GM12878 (cell line): Measurements from ENCODE around the gene MDM1. TPM values are rescaled to one million over a fixed set of nuclear protein-coding genes. Genes with fewer than 3 reads are reported as not detected.

Source experiments
- ATAC-seq: fragments of 200-7000 bp; cut with Tn5 transposase; 3 replicates; pipeline ENCODE4 v1.9.1; 2020; ENCODE audit warnings: mild to moderate bottlenecking, moderate library complexity
- BruUV-seq: library from RNA; stranded (reverse); fragments of 400-500 nt; replicated peaks from 2 replicates; lab custom pipeline; 2021; lab: Mats Ljungman, UMichigan
- CTCF ChIA-PET: fragments of 300-600 bp; sonication (Branson Sonifier 250); formaldehyde crosslinking; extraction: SDS; loops from one replicate; lab custom pipeline; 2021; ENCODE audit warnings: inconsistent platforms; lab: Yijun Ruan, JAX
- POLR2A ChIA-PET: fragments of 350-600 bp; formaldehyde crosslinking; extraction: SDS; loops from one replicate; lab custom pipeline; 2021; ENCODE audit warnings: inconsistent platforms; lab: Charles Lee
- RAD21 ChIA-PET: fragments of 300-600 bp; sonication (Branson Sonifier 250); formaldehyde crosslinking; loops from one replicate; lab custom pipeline; 2023; ENCODE audit warnings: antibody characterized with exemption; ENCODE audit not compliant: unreplicated experiment; lab: Charles Lee
- SMC1A ChIA-PET: fragments of 300-600 bp; sonication (Branson Sonifier 250); formaldehyde crosslinking; loops from one replicate; lab custom pipeline; 2023; ENCODE audit not compliant: unreplicated experiment, uncharacterized antibody; lab: Charles Lee
- DNase-seq: peaks from one replicate; pipeline ENCODE4 v3.0.0-alpha.2; 2011; ENCODE audit warnings: low read depth, low spot score
- FAIRE-seq: peaks from 3 replicates; lab custom pipeline; 2011; peaks lifted over from hg19 to GRCh38; lab: Jason Lieb, UNC
- H2AFZ ChIP-seq: 2 replicates; pipeline ENCODE4 v1.6.0; 2011; ENCODE audit warnings: low read depth, low read length, control low read depth; ENCODE audit not compliant: control insufficient read depth
- H3K27ac ChIP-seq: 2 replicates; pipeline ENCODE4 v1.5.1; 2011; ENCODE audit warnings: control low read depth; ENCODE audit not compliant: control insufficient read depth, insufficient read depth
- H3K27me3 ChIP-seq, 2 experiments: replicated peaks in 1 of 2; 2 replicates each; pipeline versions ENCODE4 v1.6.0 to v1.6.1; 2011; ENCODE audit warnings: low read length in 1 of 2; ENCODE audit not compliant: control insufficient read depth in 2 of 2, insufficient read depth in 2 of 2
- H3K36me3 ChIP-seq, 2 experiments: 2 replicates each; pipeline ENCODE4 v1.5.1; 2011; ENCODE audit warnings: low read length in 1 of 2; ENCODE audit not compliant: control insufficient read depth in 2 of 2, insufficient read depth in 2 of 2
- H3K4me1 ChIP-seq: 2 replicates; pipeline ENCODE4 v1.6.1; 2011; ENCODE audit warnings: mild to moderate bottlenecking, low read length, moderate library complexity, mixed read lengths; ENCODE audit not compliant: control insufficient read depth, insufficient read depth
- H3K4me2 ChIP-seq: 2 replicates; pipeline ENCODE4 v1.6.0; 2011; ENCODE audit warnings: control low read depth; ENCODE audit not compliant: control insufficient read depth, insufficient read depth
- H3K4me3 ChIP-seq: fragments of 200-600 bp; sonication (generic); 2 replicates; pipeline ENCODE4 v1.5.1; 2016
- H3K79me2 ChIP-seq: 2 replicates; pipeline ENCODE4 v1.6.0; 2011; ENCODE audit warnings: low read length; ENCODE audit not compliant: control insufficient read depth, insufficient read depth
- H3K9ac ChIP-seq: 2 replicates; pipeline ENCODE4 v1.8.0; 2011; ENCODE audit warnings: low read length, control low read depth, mixed read lengths; ENCODE audit not compliant: control insufficient read depth, insufficient read depth
- H3K9me3 ChIP-seq: replicated peaks from 3 replicates; pipeline ENCODE4 v1.5.1; 2011; ENCODE audit warnings: mild to moderate bottlenecking, low read length; ENCODE audit not compliant: control insufficient read depth, insufficient read depth
- H4K20me1 ChIP-seq: 2 replicates; pipeline ENCODE4 v1.6.0; 2011; ENCODE audit not compliant: control insufficient read depth, insufficient read depth
- ASH2L ChIP-seq: fragments of 300-600, 200-600 bp; sonication (generic); IDR thresholded peaks from 2 replicates; pipeline ENCODE4 v1.6.1; 2017; ENCODE audit warnings: low read depth, mild to moderate bottlenecking, borderline replicate concordance
- CBX5 ChIP-seq: sonication (generic); IDR thresholded peaks from 2 replicates; pipeline ENCODE4 v1.6.1; 2016; ENCODE audit warnings: low read depth, moderate library complexity, mild to moderate bottlenecking, inconsistent platforms
- POU2F2 ChIP-seq: IDR thresholded peaks from 3 replicates; pipeline ENCODE4 v1.6.1; 2011; ENCODE audit warnings: low read depth, mild to moderate bottlenecking, low read length, borderline replicate concordance
- RB1 ChIP-seq: fragments of 450-650 bp; formaldehyde crosslinking; IDR thresholded peaks from 2 replicates; pipeline ENCODE4 v1.6.1; 2017; ENCODE audit warnings: mild to moderate bottlenecking, borderline replicate concordance
- SMC3 ChIP-seq: IDR thresholded peaks from 2 replicates; pipeline ENCODE4 v1.6.1; 2011; ENCODE audit warnings: low read length, improper control_type of control experiment, borderline replicate concordance
- SREBF1 ChIP-seq: IDR thresholded peaks from 2 replicates; pipeline ENCODE4 v1.6.1; 2012; ENCODE audit warnings: mild to moderate bottlenecking, low read length
- STAT1 ChIP-seq: fragments of 450-650 bp; conservative IDR thresholded peaks from 2 replicates; pipeline ENCODE4 v1.6.1; 2014; ENCODE audit warnings: antibody characterized with exemption, mild to moderate bottlenecking
- WGBS: methylation state at CpG from one replicate; pipeline ENCODE4 v1.1.6; 2016; ENCODE audit warnings: low lambda C conversion rate; ENCODE audit not compliant: insufficient replicate concordance, insufficient coverage; ENCODE audit errors: missing lambda C conversion rate; 5-methylcytosine and 5-hydroxymethylcytosine counted together
- in situ Hi-C: fragments of 300-500 bp; cut with MboI; formaldehyde crosslinking; loops from 9 replicates; pipeline ENCODE4 v1.14.3; 2018; ENCODE audit warnings: mixed read lengths
- intact Hi-C: fragments of 100-400 bp; cut with micrococcal nuclease; formaldehyde crosslinking; loops from one replicate; pipeline ENCODE4 v1.14.2; 2022; ENCODE audit not compliant: unreplicated experiment
- polyA plus RNA-seq, 11 experiments: library from polyadenylated mRNA; depleted of rRNA in 4 of 11; unstranded in 6 of 11; stranded (reverse) in 5 of 11; fragments of >200 nt; fragmentation: Nextera tagmentation in 4 of 11; fragmentation: Illumina TruSeq in 1 of 11; extraction: Ambion mirVana in 4 of 11; extraction: Trizol in 1 of 11; gene quantifications; 1 replicate in 1 of 11; 2 replicates in 10 of 11; pipeline versions ENCODE4 v1.2.1 to v1.2.3, GENCODE V29; 2011 to 2016; ENCODE audit warnings: inconsistent platforms in 2 of 11, missing spikeins in 2 of 11, low read depth in 1 of 11
- total RNA-seq, 4 experiments: library from RNA; depleted of rRNA in 3 of 4; stranded (reverse); fragments of >200 nt in 3 of 4; fragmentation: Illumina TruSeq in 1 of 4; extraction: Trizol in 1 of 4; gene quantifications; 2 replicates each; pipeline versions ENCODE4 v1.2.1 to v1.2.3, GENCODE V29; 2013 to 2021
- TF ChIP-seq, protein P1 (sequence below): IDR thresholded peaks from 2 replicates; pipeline ENCODE4 v1.6.1; 2011; ENCODE audit warnings: borderline replicate concordance, low read depth, mild to moderate bottlenecking, moderate library complexity, low read length; ENCODE audit not compliant: insufficient read depth, poor library complexity, severe bottlenecking
- TF ChIP-seq, protein P2 (sequence below): fragments of 150-350 bp; IDR thresholded peaks from 2 replicates; pipeline ENCODE4 v1.6.1; 2016; ENCODE audit warnings: low read depth, low read length
- TF ChIP-seq, protein P3 (sequence below): IDR thresholded peaks from 2 replicates; pipeline ENCODE4 v1.6.1; 2011; ENCODE audit warnings: borderline replicate concordance, low read depth, mild to moderate bottlenecking, moderate library complexity, mixed read lengths, low read length; ENCODE audit not compliant: insufficient read depth; ENCODE audit errors: extremely low read length

Gene MDM1
- total and polyA plus RNA-seq, 10 of the 15 experiments (the other 5 are each of a cell fraction or from before 2014, with no cell fraction given) = 10.1 to 25.3 (median 16.5) TPM

DNA sequence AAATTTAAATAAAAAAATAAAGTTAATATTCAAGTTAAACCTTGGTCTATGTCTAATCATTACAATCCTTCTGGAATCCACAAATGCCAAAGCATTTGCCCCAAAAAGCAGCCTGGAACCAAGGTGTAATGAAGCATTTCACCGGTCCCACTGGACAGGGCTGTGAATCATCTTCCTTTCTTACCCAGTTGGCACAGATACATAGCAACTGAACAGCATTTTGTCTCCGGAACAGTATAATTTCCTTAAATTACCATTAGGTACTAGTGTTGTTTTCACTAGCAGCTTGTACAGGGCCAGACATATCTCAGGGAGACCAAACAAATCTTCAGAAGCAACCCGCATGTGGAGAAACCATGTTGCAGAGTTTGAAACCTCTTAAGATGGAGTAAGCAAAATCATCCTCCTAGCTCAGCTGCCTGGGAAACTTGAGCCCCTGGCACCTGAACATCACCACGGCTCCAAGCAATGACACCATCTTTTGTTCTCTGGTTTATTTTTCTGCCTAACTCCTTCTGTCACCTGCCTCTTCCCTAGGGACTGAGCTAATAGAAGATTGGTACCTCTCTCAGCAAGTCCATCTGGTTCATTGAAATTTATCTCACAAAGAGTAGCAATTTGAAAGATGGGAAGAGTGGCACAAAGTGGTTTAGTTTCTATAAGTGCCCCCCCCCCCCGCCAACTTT, 17.9 kb upstream of the MDM1 start:
- Histone ChIP-seq H3K4me1 (no peaks in the 10 kb centered on the region), H3K9ac (no peak overlapping the region), H3K79me2 (no peaks in the 10 kb centered on the region), H3K27me3 (no peaks in the 10 kb centered on the region), H3K4me2 (no peak overlapping the region), H2AFZ (no peak overlapping the region), H3K4me3 (no peak overlapping the region), H3K9me3 (no peaks in the 10 kb centered on the region), H4K20me1 (no peaks in the 10 kb centered on the region), H3K27ac (no peak overlapping the region), H3K36me3 (no peaks in the 10 kb centered on the region)
- in situ Hi-C loops = loop anchor here (25.0 kb wide), 1 partner anchor 262 kb away; the partner anchor contains the start of gene RAP1B
- DNase-seq (no peak), ATAC-seq (no peak), FAIRE-seq (no peak)
- TF ChIP-seq STAT1 (no peak), POU2F2 (no peak), SREBF1 (no peak), SMC3 (no peak), RB1 (no peak), CBX5 (no peak), ASH2L (no peak)
- TF ChIP-seq, protein P1, sequence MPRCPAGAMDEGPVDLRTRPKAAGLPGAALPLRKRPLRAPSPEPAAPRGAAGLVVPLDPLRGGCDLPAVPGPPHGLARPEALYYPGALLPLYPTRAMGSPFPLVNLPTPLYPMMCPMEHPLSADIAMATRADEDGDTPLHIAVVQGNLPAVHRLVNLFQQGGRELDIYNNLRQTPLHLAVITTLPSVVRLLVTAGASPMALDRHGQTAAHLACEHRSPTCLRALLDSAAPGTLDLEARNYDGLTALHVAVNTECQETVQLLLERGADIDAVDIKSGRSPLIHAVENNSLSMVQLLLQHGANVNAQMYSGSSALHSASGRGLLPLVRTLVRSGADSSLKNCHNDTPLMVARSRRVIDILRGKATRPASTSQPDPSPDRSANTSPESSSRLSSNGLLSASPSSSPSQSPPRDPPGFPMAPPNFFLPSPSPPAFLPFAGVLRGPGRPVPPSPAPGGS = no peak
- TF ChIP-seq, protein P2, sequence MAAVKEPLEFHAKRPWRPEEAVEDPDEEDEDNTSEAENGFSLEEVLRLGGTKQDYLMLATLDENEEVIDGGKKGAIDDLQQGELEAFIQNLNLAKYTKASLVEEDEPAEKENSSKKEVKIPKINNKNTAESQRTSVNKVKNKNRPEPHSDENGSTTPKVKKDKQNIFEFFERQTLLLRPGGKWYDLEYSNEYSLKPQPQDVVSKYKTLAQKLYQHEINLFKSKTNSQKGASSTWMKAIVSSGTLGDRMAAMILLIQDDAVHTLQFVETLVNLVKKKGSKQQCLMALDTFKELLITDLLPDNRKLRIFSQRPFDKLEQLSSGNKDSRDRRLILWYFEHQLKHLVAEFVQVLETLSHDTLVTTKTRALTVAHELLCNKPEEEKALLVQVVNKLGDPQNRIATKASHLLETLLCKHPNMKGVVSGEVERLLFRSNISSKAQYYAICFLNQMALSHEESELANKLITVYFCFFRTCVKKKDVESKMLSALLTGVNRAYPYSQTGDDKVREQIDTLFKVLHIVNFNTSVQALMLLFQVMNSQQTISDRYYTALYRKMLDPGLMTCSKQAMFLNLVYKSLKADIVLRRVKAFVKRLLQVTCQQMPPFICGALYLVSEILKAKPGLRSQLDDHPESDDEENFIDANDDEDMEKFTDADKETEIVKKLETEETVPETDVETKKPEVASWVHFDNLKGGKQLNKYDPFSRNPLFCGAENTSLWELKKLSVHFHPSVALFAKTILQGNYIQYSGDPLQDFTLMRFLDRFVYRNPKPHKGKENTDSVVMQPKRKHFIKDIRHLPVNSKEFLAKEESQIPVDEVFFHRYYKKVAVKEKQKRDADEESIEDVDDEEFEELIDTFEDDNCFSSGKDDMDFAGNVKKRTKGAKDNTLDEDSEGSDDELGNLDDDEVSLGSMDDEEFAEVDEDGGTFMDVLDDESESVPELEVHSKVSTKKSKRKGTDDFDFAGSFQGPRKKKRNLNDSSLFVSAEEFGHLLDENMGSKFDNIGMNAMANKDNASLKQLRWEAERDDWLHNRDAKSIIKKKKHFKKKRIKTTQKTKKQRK = no peak
- TF ChIP-seq, protein P3, sequence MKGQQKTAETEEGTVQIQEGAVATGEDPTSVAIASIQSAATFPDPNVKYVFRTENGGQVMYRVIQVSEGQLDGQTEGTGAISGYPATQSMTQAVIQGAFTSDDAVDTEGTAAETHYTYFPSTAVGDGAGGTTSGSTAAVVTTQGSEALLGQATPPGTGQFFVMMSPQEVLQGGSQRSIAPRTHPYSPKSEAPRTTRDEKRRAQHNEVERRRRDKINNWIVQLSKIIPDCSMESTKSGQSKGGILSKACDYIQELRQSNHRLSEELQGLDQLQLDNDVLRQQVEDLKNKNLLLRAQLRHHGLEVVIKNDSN = no peak
- ChIA-PET RAD21 (interaction anchor here (0.5 to 1.0 kb wide), 2 partner anchors 9 to 33 kb away, joined by 3 read pairs; no protein-coding TSS in a partner anchor), POLR2A (no interaction called here), CTCF (interaction anchor here (1.1 to 1.5 kb wide), 2 partner anchors 106 to 397 kb away, joined by 3 to 4 read pairs; no protein-coding TSS in a partner anchor), SMC1A (interaction anchor here (0.7 to 4.0 kb wide), 6 partner anchors 9 to 342 kb away, joined by 3 to 16 read pairs (median 4); no protein-coding TSS in a partner anchor)
- intact Hi-C loops = no loop called here
- WGBS = 83% methylated on average over 5 of the region's 5 CpGs
- no TSS peak for BruUV-seq
